GM23248 (cell line): ENCODE data around the gene ARHGAP26. TPM values are rescaled to one million over a fixed set of nuclear protein-coding genes. Genes with fewer than 3 reads are reported as not detected.

Experiments
- DNase-seq: peaks from one replicate; pipeline ENCODE4 v3.0.0-alpha.2; 2015
- H2AFZ ChIP-seq: fragments of 200-600 bp; sonication (generic); 2 replicates; pipeline ENCODE4 v1.6.1; 2016; ENCODE audit warnings: antibody characterized with exemption
- H3F3A ChIP-seq: fragments of 200-600 bp; sonication (generic); 2 replicates; pipeline ENCODE4 v1.6.1; 2016; ENCODE audit warnings: mild to moderate bottlenecking, antibody characterized with exemption, mixed run types; ENCODE audit not compliant: insufficient read depth
- H3K27ac ChIP-seq: fragments of 200-600 bp; sonication (generic); 2 replicates; pipeline ENCODE4 v1.5.1; 2016; ENCODE audit warnings: mild to moderate bottlenecking
- H3K27me3 ChIP-seq: fragments of 200-600 bp; sonication (generic); replicated peaks from 2 replicates; pipeline ENCODE4 v1.6.1; 2016; ENCODE audit warnings: mild to moderate bottlenecking; ENCODE audit not compliant: insufficient read depth
- H3K36me3 ChIP-seq: fragments of 200-600 bp; sonication (generic); 2 replicates; pipeline ENCODE4 v1.6.1; 2016; ENCODE audit warnings: low read depth, mild to moderate bottlenecking
- H3K4me1 ChIP-seq: fragments of 200-600 bp; sonication (generic); 2 replicates; pipeline ENCODE4 v1.6.1; 2016; ENCODE audit warnings: mild to moderate bottlenecking; ENCODE audit not compliant: insufficient read depth
- H3K4me2 ChIP-seq: fragments of 200-600 bp; sonication (generic); one replicate; pipeline ENCODE4 v1.6.1; 2016; ENCODE audit warnings: mild to moderate bottlenecking; ENCODE audit not compliant: unreplicated experiment
- H3K4me3 ChIP-seq: fragments of 200-600 bp; sonication (generic); 2 replicates; pipeline ENCODE4 v1.5.1; 2016; ENCODE audit warnings: mild to moderate bottlenecking
- H3K79me2 ChIP-seq: fragments of 200-600 bp; sonication (generic); 2 replicates; pipeline ENCODE4 v1.6.1; 2016; ENCODE audit warnings: mild to moderate bottlenecking; ENCODE audit not compliant: insufficient read depth
- H3K9ac ChIP-seq: fragments of 200-600 bp; sonication (generic); 2 replicates; pipeline ENCODE4 v1.6.1; 2016; ENCODE audit warnings: mild to moderate bottlenecking
- H3K9me2 ChIP-seq: fragments of 200-600 bp; sonication (generic); 2 replicates; pipeline ENCODE4 v1.6.1; 2016; ENCODE audit warnings: mixed run types, mild to moderate bottlenecking, moderate library complexity; ENCODE audit not compliant: insufficient read depth
- H3K9me3 ChIP-seq: fragments of 200-600 bp; sonication (generic); one replicate; pipeline ENCODE4 v1.6.1; 2017; ENCODE audit warnings: low read depth
- H4K20me1 ChIP-seq: fragments of 200-600 bp; sonication (generic); 2 replicates; pipeline ENCODE4 v1.6.0; 2016; ENCODE audit not compliant: insufficient read depth
- EZH2 ChIP-seq: fragments of 200-600 bp; sonication (generic); IDR thresholded peaks from 2 replicates; pipeline ENCODE4 v1.6.1; 2018; ENCODE audit warnings: antibody characterized with exemption, mild to moderate bottlenecking; ENCODE audit not compliant: insufficient read depth, poor library complexity, severe bottlenecking
- EZH2phosphoT487 ChIP-seq: fragments of 200-600 bp; sonication (generic); IDR thresholded peaks from 2 replicates; pipeline ENCODE4 v1.6.1; 2018; ENCODE audit warnings: antibody characterized with exemption, moderate library complexity, mild to moderate bottlenecking, low read depth; ENCODE audit not compliant: insufficient read depth
- WGBS, 2 experiments: methylation state at CpG; one replicate each; pipeline ENCODE4 v1.1.6; 2015 to 2017; ENCODE audit warnings: low lambda C conversion rate in 2 of 2, low coverage in 1 of 2; ENCODE audit errors: missing lambda C conversion rate in 2 of 2; 5-methylcytosine and 5-hydroxymethylcytosine counted together
- in situ Hi-C: fragments of 300-500 bp; cut with MboI; formaldehyde crosslinking; loops from 2 replicates; pipeline ENCODE4 v1.15.0; 2020
- polyA plus RNA-seq: library from polyadenylated mRNA; unstranded; fragments of >200 nt; fragmentation: Nextera tagmentation; extraction: Ambion mirVana; gene quantifications from 2 replicates; pipeline ENCODE4 v1.2.1, GENCODE V29; 2016
- total RNA-seq: library from RNA; depleted of rRNA; stranded (reverse); fragments of >200 nt; shearing (Covaris generic); gene quantifications from 2 replicates; pipeline ENCODE4 v1.2.3, GENCODE V29; 2014

The ARHGAP26 gene
- total and polyA plus RNA-seq, 2 experiments from 2014 or later, result 1.6 to 1.7 TPM

- H3K4me1 ChIP-seq, result peaks cover 22% of the 10 kb centered on the region
- TF ChIP-seq EZH2phosphoT487 (no peak), EZH2 (no peak)
- in situ Hi-C loops, result no loop called here
- H3K9me3 ChIP-seq, result no peaks in the 10 kb centered on the region
- no peaks in the 10 kb centered on the region for H4K20me1 ChIP-seq
- peak overlapping the region; percentile 27; the same call in 1 of the 2 replicates for H3K27ac ChIP-seq
- WGBS, 2 experiments, result 20 to 22% methylated on average over 8 of the region's 8 CpGs
- H3F3A ChIP-seq, result peaks cover 9% of the 10 kb centered on the region; the same call in 1 of the 2 replicates
- H3K27me3 ChIP-seq, result no peaks in the 10 kb centered on the region
- peak overlapping the region; percentile 52 for H2AFZ ChIP-seq
- H3K4me3 ChIP-seq, result peak overlapping the region; percentile 18; the same call in 1 of the 2 replicates
- 0 out of 2 replicates have a peak overlapping the region, but pooled peaks have one; percentile 23 for H3K9ac ChIP-seq
- H3K36me3 ChIP-seq, result no peaks in the 10 kb centered on the region
- H3K79me2 ChIP-seq, result no peaks in the 10 kb centered on the region
- peak overlapping the region; percentile 52 for H3K4me2 ChIP-seq
- no peak for DNase-seq
- H3K9me2 ChIP-seq, result no peaks in the 10 kb centered on the region
Measured at GRCh38 chr5:143229426-143229895, 459.3 kb downstream of the ARHGAP26 start.

- Histone ChIP-seq H3K79me2 (no peaks in the 10 kb centered on the region), H3K27me3 (no peaks in the 10 kb centered on the region), H3K9me3 (no peaks in the 10 kb centered on the region), H3K27ac (peak overlapping the region; percentile 27), H2AFZ (peak overlapping the region; percentile 52), H3K4me2 (peak overlapping the region; percentile 52), H3K36me3 (no peaks in the 10 kb centered on the region), H3K4me3 (peak overlapping the region; percentile 18), H3K4me1 (peaks cover 28% of the 10 kb centered on the region), H3K9ac (peak overlapping the region; percentile 23; the same call in 1 of the 2 replicates), H3K9me2 (no peaks in the 10 kb centered on the region), H3F3A (peaks cover 12% of the 10 kb centered on the region; the same call in 1 of the 2 replicates), H4K20me1 (no peaks in the 10 kb centered on the region)
- in situ Hi-C loops, result no loop called here
- WGBS, 2 experiments, result 4 to 14% methylated on average over 10 of the region's 10 CpGs
- peak; percentile 74 for DNase-seq
- TF ChIP-seq EZH2, result no peak
- TF ChIP-seq EZH2phosphoT487, result no peak
Measured at GRCh38 chr5:143229896-143230675, 459.9 kb downstream of the ARHGAP26 start.

DNA sequence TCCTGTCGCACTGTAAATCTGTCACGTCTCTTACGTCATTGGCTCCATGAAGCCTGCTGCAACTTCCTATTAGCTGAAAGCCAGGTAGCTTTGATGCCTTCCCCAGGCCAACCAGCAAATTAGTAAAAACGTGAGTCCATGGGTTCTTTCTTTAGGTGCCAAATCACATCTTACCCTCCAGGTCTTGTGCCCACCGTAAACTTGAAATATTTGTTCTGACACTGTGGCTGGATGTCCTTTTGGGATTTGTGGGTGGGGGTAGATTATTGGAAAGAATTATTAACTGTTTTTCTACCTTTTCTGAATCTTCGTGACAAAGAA is 460.5 kb downstream of the ARHGAP26 start:
- Histone ChIP-seq H3K27ac (no peak overlapping the region), H3K4me1 (peaks cover 33% of the 10 kb centered on the region), H3K79me2 (no peaks in the 10 kb centered on the region), H2AFZ (0 out of 2 replicates have a peak overlapping the region, but pooled peaks have one; percentile 52), H3K36me3 (no peaks in the 10 kb centered on the region), H3F3A (peaks cover 15% of the 10 kb centered on the region; the same call in 1 of the 2 replicates), H3K4me2 (peak overlapping the region; percentile 52), H3K4me3 (no peak overlapping the region), H3K9me3 (no peaks in the 10 kb centered on the region), H3K9ac (no peak overlapping the region), H4K20me1 (no peaks in the 10 kb centered on the region), H3K9me2 (no peaks in the 10 kb centered on the region), H3K27me3 (no peaks in the 10 kb centered on the region)
- DNase-seq, result no peak
- TF ChIP-seq EZH2phosphoT487 (no peak), EZH2 (no peak)
- in situ Hi-C loops, result no loop called here
- 68 to 74% methylated on average over 6 of the region's 6 CpGs for WGBS, 2 experiments

- Histone ChIP-seq H3K79me2 (no peaks in the 10 kb centered on the region), H3K9me2 (no peaks in the 10 kb centered on the region), H3K4me1 (peaks cover 36% of the 10 kb centered on the region), H3F3A (peaks cover 16% of the 10 kb centered on the region; the same call in 1 of the 2 replicates), H3K4me3 (no peak overlapping the region), H3K27ac (no peak overlapping the region), H4K20me1 (no peaks in the 10 kb centered on the region), H3K9ac (no peak overlapping the region), H2AFZ (no peak overlapping the region), H3K36me3 (no peaks in the 10 kb centered on the region), H3K4me2 (no peak overlapping the region), H3K27me3 (no peaks in the 10 kb centered on the region), H3K9me3 (no peaks in the 10 kb centered on the region)
- DNase-seq, result no peak
- WGBS, 2 experiments, result 87 to 89% methylated on average over 3 of the region's 3 CpGs
- in situ Hi-C loops, result no loop called here
- TF ChIP-seq EZH2 (no peak), EZH2phosphoT487 (no peak)
Measured at GRCh38 chr5:143231416-143231815, 461.2 kb downstream of the ARHGAP26 start.
